GM19351 (cell line): Measurements from ENCODE around the gene CST5.
A peak's percentile ranks its signal among the peaks of the same experiment; 100 is the strongest.
"Not testable (repeated sequence)": the region's sequence is repeated elsewhere in the genome, so short reads cannot be mapped to it uniquely, and the experiment has no call there.

ENCODE experiments used
- ATAC-seq: cut with Tn5 transposase; IDR thresholded peaks from one replicate; pipeline ENCODE4 v1.9.1; 2021; ENCODE audit warnings: mild to moderate bottlenecking, moderate library complexity; ENCODE audit not compliant: unreplicated experiment

CST5 gene

DNA sequence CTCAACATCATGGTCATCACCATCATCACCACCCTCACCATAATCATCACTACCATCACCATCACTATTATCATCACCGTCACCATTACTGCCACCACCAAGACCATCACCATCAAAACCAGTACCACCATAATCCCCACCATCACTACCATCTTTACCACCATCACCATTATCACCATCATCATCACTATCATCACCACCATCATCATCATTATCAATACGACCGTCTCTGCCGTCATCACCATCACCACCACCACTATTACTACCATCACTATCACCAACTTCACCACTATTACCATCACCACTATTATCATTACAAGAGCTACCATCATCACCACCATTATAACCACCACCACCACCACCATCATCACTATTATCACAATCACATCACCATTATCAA is 11.3 kb upstream of the CST5 start:
- not testable (repeated sequence) for ATAC-seq

DNA sequence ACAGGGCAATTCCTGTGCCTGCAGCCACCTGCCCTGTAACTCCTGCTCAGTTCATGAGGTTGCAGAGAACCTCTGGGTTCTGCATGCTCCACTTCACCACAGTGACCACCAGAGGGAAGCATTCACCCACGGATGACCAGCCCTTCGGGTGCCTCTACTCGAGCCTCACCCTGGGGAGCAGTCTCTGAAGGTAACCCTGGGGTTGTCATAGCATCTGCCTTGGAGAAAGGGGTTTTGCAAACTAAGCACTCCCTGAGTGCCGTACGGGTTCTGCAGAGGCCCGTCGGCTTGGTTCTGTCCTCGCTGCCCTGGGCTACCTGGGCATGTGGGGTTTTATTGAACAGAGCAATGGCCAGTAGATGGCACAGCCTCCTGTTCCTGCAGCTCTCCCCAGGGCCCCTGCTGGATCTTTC is 10.2 kb upstream of the CST5 start:
- ATAC-seq, result peak; percentile 91

- ATAC-seq, result no peak
Observed at GRCh38 chr20:23887856-23888255, 8.3 kb upstream of the CST5 start.

DNA sequence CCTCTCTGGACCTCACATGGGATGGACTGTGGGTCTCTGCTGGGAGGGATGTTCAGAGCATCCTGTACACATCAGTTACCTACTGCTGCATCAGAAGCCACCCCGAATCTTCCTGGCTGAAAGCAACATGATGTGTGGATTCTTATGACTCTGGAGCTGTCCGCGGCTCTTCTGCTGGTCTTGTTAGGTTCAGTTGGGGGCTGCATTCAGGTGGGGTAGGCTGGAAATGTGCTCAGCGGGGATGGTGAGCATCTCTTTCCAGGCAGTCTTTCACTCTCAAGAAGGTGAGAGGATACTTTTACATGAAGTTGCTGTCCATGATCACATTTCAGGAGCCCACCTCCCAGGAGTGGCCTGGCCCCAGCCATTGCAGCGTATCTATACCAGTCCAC is 5.2 kb upstream of the CST5 start:
- ATAC-seq, result no peak

- ATAC-seq, result no peak
Observed at GRCh38 chr20:23884136-23884770, 4.7 kb upstream of the CST5 start.

- no peak for ATAC-seq
Observed at GRCh38 chr20:23881371-23881770, 1.8 kb upstream of the CST5 start.

- no peak for ATAC-seq
Observed at GRCh38 chr20:23880417-23880816, 869 bp upstream of the CST5 start.

DNA sequence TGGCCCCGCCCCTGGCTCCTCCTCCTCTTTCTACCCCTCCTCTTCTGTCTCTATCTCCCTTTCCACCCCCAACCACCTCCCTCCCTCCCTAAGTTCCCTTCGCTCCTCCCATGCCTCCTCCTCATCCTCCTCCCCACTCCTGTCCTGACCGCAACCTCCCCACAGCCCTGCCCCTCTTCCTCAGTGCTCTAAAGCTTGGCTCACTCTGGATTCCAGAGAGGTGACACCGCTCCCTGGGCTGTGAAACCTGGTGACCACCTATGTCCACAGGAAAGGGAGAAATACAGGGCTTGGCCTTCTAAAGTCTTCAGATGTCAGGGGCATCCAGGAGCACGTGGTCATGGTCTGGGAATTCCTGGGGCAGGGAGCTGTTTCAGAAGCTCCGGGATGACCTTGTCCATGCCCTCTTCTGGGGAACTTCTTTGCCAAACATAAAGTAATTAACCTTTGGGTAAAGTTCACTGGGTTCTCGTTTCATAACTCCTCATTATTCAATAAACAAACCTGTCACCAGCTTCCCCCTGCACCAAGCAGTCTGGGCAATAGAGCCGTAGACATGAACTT is 345 bp upstream of the CST5 start:
- no peak for ATAC-seq

- ATAC-seq, result no peak
Observed at GRCh38 chr20:23878787-23879186, 761 bp downstream of the CST5 start.

DNA sequence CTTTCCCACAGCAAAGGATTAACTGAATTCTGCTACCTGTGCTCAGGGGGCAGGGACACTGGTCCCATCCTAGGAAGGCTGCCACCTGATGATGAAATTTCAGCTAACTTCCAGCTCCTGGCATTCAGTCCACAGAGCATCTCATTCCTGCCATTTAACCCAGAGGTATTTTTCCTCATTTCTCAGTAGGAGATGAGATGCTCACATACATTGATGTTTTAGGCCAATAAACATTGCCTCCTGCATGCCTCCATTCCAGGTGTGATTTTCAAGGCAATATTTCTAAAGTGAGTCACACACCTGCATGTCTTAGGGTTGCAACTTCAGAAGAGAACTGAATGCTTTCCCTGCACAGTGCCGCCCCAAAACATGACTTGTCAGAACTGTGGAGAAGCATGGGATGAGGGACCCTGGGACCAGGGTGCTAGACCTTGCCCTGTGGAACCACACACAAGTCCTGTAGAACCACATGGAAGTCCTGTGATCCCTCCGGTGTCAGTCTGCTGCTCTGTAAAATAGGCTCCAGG is 1.5 kb downstream of the CST5 start:
- ATAC-seq, result not testable (repeated sequence)

- no peak for ATAC-seq
Observed at GRCh38 chr20:23877524-23877923, 2.0 kb downstream of the CST5 start.

DNA sequence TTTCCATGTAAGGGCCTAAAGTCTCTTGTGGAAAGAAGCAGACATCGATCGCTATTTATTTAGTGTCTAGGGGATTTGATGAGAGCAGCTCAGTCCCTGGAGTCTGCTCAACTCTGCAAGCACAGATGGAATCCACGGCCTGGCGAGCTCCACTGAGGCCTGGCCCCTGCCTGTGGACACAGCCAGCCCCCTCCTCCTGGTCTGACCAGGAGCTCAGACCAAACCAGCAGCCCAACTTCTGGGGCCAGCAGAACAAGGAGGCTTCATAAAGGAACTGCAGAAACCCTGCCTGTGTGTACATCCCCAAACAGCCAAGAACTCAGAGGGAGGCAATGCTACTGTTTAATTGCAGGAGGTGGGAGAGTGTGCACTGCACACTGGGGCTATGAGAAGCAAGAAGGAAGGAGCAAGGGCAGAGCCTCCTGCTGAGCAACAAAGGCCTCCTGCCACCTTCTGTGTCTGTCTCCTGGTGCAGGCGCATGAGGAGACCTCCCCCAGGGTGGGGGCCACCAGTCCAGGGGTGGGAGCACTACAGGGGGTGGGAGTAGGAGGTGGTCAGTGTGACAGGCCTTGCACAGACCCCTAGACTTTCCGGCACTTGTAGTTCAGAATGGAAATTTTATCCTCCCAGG is 3.8 kb downstream of the CST5 start:
- no peak for ATAC-seq

DNA sequence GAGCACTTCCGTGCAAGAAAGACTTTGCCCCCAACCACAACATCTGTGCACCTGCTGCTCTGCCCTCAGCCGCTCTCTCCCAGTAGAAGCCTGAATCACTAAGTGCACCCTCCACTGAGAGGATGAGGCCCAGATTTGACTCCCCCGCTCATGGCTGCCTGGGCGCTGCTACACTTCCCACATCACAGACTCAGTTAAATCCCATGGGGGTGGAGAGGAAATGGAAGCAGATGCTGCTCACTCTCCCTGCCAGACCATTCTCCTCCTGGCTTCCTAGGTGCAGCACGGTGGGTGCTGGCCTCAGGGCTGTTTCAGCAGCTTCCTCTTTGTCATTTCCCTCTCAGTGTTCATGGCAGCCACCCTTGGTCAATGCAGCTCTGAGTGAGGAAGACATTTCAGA is 4.8 kb downstream of the CST5 start:
- no peak for ATAC-seq

DNA sequence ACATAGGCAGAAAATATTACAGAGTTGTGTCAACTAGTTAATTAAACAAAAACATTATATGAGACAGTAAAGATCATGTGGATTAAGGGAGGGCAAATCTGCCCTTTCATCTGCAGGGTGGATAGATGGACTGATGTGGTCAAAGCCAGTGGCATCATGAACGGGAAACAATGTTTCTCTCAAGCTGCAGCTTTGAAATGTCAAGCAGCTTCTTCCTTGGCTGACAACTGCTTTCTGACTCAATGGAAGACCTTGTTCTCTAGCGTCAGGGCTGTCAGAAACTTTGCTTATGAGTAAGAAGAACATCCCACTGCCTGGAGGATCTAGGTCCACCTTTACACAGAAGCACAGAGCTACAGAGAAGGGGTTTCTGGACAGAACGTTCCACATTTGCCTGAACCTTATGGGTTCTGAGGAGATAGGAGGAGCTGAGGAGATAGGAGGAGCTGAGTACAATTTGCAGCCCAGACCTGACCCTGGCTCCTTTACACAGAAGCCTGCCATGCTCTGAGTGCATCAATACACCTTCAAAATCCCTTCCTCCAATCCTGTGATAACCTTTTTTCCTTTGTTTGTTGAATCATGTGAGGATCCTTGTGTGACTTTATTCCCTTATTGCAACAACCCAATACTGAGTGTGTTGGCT is 6.1 kb downstream of the CST5 start:
- no peak for ATAC-seq

DNA sequence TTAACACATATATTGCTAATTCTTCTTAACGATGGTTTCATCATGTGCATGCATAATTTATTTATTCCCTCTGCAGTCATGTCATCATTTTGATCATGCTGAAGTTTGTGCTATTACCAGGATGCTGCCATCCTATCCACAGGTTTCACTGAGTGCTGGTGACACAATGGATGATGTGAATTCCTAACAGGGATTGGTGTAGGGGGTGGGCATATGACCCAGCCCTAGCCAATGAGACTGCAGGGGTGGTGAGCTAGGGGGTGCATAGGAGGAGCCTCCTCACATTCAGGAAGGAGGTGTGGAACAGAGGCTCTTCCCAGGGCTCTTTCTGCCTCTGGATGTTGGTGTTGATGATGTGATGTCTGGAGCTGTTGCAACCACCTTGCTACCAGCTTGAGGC is 7.5 kb downstream of the CST5 start:
- ATAC-seq, result no peak

- no peak for ATAC-seq
Observed at GRCh38 chr20:23870461-23870860, 9.1 kb downstream of the CST5 start.

DNA sequence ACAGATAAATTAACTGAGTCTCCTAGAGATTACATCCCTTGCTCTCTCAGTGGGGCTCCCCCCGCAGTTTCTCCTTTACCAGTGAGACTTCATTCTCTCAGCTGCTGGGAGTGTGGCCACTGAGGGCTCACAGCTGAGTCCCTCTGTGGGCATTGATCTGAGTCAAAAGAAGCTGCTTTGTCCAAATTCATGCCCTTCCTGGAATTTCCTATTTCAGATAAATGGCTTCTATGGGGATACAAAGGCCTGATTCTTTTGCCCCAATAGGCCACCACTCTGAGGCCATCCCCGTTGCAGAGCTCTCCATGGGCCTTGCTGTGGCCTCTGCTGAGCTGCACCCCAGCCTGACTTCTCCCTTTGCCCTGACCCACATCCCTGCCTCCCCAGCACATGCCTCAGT is 10.0 kb downstream of the CST5 start:
- ATAC-seq, result no peak

GRCh38 chr20:23868321-23868720 is 11.2 kb downstream of the CST5 start:
- ATAC-seq, result no peak

GRCh38 chr20:23867152-23867776 is 12.3 kb downstream of the CST5 start:
- ATAC-seq, result no peak

DNA sequence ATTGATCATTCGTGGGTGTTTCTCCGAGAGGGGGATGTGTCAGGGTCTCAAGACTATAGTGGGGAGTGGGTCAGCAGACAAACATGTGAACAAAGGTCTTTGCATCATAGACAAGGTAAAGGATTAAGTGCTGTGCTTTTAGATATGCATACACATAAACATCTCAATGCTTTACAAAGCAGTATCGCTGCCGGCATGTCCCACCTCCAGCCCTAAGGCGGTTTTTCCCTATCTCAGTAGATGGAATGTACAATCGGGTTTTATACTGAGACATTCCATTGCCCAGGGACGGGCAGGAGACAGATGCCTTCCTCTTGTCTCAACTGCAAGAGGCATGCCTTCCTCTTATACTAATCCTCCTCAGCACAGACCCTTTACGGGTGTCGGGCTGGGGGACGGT is 18.8 kb downstream of the CST5 start:
- not testable (repeated sequence) for ATAC-seq

DNA sequence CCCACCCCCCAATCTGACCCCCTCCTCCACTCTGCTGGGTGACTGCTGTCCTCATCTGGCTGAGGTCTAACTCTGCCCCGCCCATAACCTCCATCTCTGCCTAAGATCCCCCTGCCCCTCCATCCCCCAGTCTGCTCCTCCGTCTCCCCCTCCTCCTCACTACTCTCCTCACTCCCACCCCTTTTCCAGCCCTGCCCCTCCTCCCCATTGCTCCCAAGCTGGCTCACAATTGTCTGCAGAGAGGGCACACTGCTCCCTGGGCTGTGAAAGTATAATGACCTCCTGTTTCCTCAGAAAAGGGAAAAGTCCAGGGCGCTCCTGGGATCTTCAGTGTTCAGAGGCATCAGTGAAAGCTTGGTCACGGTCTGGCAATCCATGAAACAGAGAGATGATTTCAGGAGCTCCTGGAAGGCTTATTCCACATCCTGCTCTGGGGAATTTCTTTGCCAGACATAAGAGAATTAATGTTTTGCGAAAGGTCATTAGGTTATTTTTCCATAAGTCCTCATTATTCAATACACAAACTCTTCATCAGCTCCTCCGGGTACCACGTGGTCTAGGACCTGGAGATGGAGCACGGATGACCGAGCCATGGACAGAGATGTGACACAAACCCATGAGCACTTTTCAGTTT is 21.5 kb downstream of the CST5 start:
- ATAC-seq, result no peak
